DND-41 (cell line): ENCODE results near the gene MAMLD1.

Experiments used
- ATAC-seq: fragments of 200-7000 bp; cut with Tn5 transposase; 3 replicates; pipeline ENCODE4 v1.9.1; 2021; ENCODE audit warnings: low read depth; ENCODE audit not compliant: insufficient read depth
- DNase-seq: peaks from one replicate; pipeline ENCODE4 v3.0.0-alpha.2; 2020
- H2AFZ ChIP-seq: 2 replicates; pipeline ENCODE4 v1.6.0; 2012; ENCODE audit warnings: low read depth, low read length
- H3K27ac ChIP-seq: 2 replicates; pipeline ENCODE4 v1.5.1; 2012; ENCODE audit warnings: low read length, inconsistent platforms
- H3K27me3 ChIP-seq: fragments of 200-600 bp; sonication (generic); 2 replicates; pipeline ENCODE4 v1.6.0; 2012; ENCODE audit warnings: low read length, mild to moderate bottlenecking, inconsistent platforms; ENCODE audit not compliant: insufficient read depth, poor library complexity
- H3K36me3 ChIP-seq: 2 replicates; pipeline ENCODE4 v1.5.1; 2012; ENCODE audit warnings: low read length, inconsistent platforms; ENCODE audit not compliant: insufficient read depth
- H3K4me1 ChIP-seq: 2 replicates; pipeline ENCODE4 v1.5.1; 2012; ENCODE audit warnings: mild to moderate bottlenecking, low read length; ENCODE audit not compliant: insufficient read depth
- H3K4me2 ChIP-seq: 2 replicates; pipeline ENCODE4 v1.6.0; 2012; ENCODE audit warnings: mild to moderate bottlenecking, moderate library complexity, low read length, inconsistent platforms; ENCODE audit not compliant: insufficient read depth
- H3K4me3 ChIP-seq, 2 experiments: fragments of 200-600 bp in 1 of 2; shearing (Covaris generic) in 1 of 2; 2 replicates each; pipeline ENCODE4 v1.5.1; 2012 to 2016; ENCODE audit warnings: inconsistent platforms in 2 of 2, low read length in 2 of 2, mild to moderate bottlenecking in 2 of 2, low read depth in 1 of 2, moderate library complexity in 1 of 2
- H3K79me2 ChIP-seq: 2 replicates; pipeline ENCODE4 v1.6.0; 2012; ENCODE audit warnings: low read length, inconsistent platforms; ENCODE audit not compliant: insufficient read depth
- H3K9ac ChIP-seq: 2 replicates; pipeline ENCODE4 v1.6.0; 2012; ENCODE audit warnings: low read depth, mild to moderate bottlenecking, inconsistent platforms, low read length, moderate library complexity
- H3K9me3 ChIP-seq: 2 replicates; pipeline ENCODE4 v1.5.1; 2012; ENCODE audit warnings: low read length, moderate library complexity, mild to moderate bottlenecking, inconsistent platforms; ENCODE audit not compliant: insufficient read depth, severe bottlenecking
- H4K20me1 ChIP-seq: 2 replicates; pipeline ENCODE4 v1.6.0; 2012; ENCODE audit warnings: low read length; ENCODE audit not compliant: insufficient read depth
- EZH2 ChIP-seq: IDR thresholded peaks from 3 replicates; pipeline ENCODE4 v1.6.1; 2012; ENCODE audit warnings: borderline replicate concordance, low read depth, mild to moderate bottlenecking, moderate library complexity, low read length, inconsistent platforms; ENCODE audit not compliant: severe bottlenecking
- TF ChIP-seq, protein P1 (sequence below): IDR thresholded peaks from 2 replicates; pipeline ENCODE4 v1.5.1; 2012; ENCODE audit warnings: borderline replicate concordance, low read length, moderate library complexity, mild to moderate bottlenecking; ENCODE audit not compliant: poor library complexity, severe bottlenecking; ENCODE audit errors: extremely low read depth

Gene MAMLD1

DNA sequence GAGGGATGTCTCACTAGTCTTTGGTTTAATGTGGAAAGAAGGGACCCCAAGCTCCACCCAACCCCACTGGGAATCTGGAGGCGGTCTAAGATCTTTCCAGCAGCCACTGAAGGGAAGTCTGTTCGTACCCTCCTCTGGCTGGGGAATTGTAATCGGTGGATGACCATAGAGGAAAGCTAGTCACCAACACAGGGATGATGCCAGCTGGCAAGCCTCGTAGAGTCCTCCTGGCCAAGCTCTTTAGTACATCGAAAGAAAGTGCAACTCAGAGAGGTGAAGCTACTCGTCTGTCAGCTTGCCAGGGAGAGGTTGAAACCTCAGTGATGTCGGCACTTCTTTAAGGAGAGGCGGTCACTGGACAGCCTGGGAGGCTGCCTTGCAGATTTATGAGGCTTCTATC lies 58.7 kb downstream of the MAMLD1 start:
- H3K4me3 ChIP-seq, result no peak overlapping the region
- H4K20me1 ChIP-seq, result no peaks in the 10 kb centered on the region
- H3K79me2 ChIP-seq, result no peaks in the 10 kb centered on the region
- H3K9me3 ChIP-seq, result no peaks in the 10 kb centered on the region
- H3K4me2 ChIP-seq, result no peak overlapping the region
- no peaks in the 10 kb centered on the region for H3K4me1 ChIP-seq
- no peak overlapping the region for H3K27ac ChIP-seq
- TF ChIP-seq, protein P1, sequence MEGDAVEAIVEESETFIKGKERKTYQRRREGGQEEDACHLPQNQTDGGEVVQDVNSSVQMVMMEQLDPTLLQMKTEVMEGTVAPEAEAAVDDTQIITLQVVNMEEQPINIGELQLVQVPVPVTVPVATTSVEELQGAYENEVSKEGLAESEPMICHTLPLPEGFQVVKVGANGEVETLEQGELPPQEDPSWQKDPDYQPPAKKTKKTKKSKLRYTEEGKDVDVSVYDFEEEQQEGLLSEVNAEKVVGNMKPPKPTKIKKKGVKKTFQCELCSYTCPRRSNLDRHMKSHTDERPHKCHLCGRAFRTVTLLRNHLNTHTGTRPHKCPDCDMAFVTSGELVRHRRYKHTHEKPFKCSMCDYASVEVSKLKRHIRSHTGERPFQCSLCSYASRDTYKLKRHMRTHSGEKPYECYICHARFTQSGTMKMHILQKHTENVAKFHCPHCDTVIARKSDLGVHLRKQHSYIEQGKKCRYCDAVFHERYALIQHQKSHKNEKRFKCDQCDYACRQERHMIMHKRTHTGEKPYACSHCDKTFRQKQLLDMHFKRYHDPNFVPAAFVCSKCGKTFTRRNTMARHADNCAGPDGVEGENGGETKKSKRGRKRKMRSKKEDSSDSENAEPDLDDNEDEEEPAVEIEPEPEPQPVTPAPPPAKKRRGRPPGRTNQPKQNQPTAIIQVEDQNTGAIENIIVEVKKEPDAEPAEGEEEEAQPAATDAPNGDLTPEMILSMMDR, result no peak
- TF ChIP-seq EZH2, result no peak
- no peaks in the 10 kb centered on the region for H3K36me3 ChIP-seq
- H3K27me3 ChIP-seq, result no peaks in the 10 kb centered on the region
- no peak overlapping the region for H2AFZ ChIP-seq
- H3K9ac ChIP-seq, result no peak overlapping the region
- DNase-seq, result no peak
- no peak for ATAC-seq

DNA sequence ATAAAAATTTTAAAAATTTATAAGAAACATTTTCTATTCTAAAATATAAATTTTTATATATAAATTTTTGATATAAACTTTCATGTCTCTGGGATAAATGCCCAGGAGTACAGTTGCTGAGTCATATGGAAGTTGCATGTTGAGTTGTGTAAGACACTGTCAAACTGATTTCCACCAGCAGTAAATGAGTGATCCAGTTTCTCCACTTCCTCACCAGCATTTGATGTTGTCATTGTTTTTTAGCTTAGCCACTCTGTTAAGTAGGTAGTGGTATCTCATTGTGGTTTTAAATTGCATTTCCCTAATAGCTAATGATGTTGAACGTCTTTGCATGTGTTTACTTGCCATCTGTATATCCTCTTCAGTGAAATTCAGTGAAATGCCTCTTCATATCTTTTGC lies 66.5 kb downstream of the MAMLD1 start:
- no peak overlapping the region for H3K4me3 ChIP-seq
- no peaks in the 10 kb centered on the region for H3K27me3 ChIP-seq
- TF ChIP-seq, protein P1, result no peak
- no peak for TF ChIP-seq EZH2
- H3K4me1 ChIP-seq, result no peaks in the 10 kb centered on the region
- H3K4me2 ChIP-seq, result no peak overlapping the region
- no peak overlapping the region for H3K27ac ChIP-seq
- no peaks in the 10 kb centered on the region for H3K9me3 ChIP-seq
- DNase-seq (no peak), ATAC-seq (no peak)
- no peaks in the 10 kb centered on the region for H4K20me1 ChIP-seq
- H3K79me2 ChIP-seq, result no peaks in the 10 kb centered on the region
- no peak overlapping the region for H2AFZ ChIP-seq
- H3K36me3 ChIP-seq, result no peaks in the 10 kb centered on the region
- H3K9ac ChIP-seq, result no peak overlapping the region

DNA sequence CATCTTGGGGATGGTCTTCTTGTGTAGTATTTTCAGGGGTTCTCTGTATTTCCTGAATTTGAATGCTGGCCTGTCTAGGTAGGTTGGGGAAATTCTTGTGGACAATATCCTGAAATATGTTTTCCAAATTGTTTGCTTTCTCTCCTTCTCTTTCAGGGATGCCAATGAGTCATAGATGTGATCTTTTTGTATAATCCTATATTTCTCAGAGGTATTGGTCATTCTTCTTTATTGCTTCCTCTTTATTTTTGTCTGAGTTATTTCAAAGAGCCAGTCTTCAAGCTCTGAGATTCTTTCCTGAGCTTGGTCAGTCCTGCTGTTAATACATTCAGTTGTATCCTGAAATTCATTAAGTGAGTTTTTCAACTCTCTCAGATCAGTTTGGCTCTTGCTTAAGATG lies 73.1 kb downstream of the MAMLD1 start:
- DNase-seq (no peak), ATAC-seq (no peak)
- Histone ChIP-seq H3K9me3 (no peaks in the 10 kb centered on the region), H2AFZ (no peak overlapping the region), H3K9ac (no peak overlapping the region), H3K4me3 (no peak overlapping the region), H3K4me1 (no peaks in the 10 kb centered on the region), H3K27ac (no peak overlapping the region), H3K79me2 (no peaks in the 10 kb centered on the region), H4K20me1 (no peaks in the 10 kb centered on the region), H3K27me3 (no peaks in the 10 kb centered on the region), H3K4me2 (no peak overlapping the region), H3K36me3 (no peaks in the 10 kb centered on the region)
- TF ChIP-seq, protein P1, result no peak
- TF ChIP-seq EZH2, result no peak

DNA sequence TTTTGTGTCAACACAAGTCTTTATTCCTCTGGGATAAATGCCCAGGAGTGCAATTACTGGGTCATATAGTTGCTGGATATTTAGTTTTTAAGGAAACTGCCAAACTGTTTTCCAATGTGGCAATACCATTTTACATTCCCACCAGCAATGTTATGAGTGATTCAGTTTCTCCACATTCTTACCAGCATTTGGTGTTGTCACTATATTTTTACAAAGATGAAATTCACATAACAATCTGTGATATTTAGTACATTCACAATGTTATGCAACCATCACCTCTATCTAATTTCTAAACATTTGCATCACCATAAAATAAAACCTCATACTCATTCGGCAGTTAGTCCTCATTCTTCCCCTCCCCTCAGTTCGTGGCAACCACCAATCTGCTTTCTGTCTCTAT lies 75.0 kb downstream of the MAMLD1 start:
- Histone ChIP-seq H4K20me1 (no peaks in the 10 kb centered on the region), H3K4me3 (no peak overlapping the region)

More for the DNA sequence above, 75.0 kb downstream of the MAMLD1 start:
- Histone ChIP-seq H3K79me2 (no peaks in the 10 kb centered on the region), H3K4me1 (no peaks in the 10 kb centered on the region), H3K4me2 (no peak overlapping the region), H3K27ac (no peak overlapping the region), H3K9ac (no peak overlapping the region), H3K36me3 (no peaks in the 10 kb centered on the region), H3K9me3 (no peaks in the 10 kb centered on the region), H2AFZ (no peak overlapping the region), H3K27me3 (no peaks in the 10 kb centered on the region)
- TF ChIP-seq, protein P1, result no peak
- no peak for TF ChIP-seq EZH2
- ATAC-seq (no peak), DNase-seq (no peak)
